Gastroesophageal sphincter (tissue), 4 donors: Measurements from ENCODE around the gene DNAJC25. TPM values are rescaled to one million over a fixed set of nuclear protein-coding genes. Genes with fewer than 3 reads are reported as not detected.
A peak's percentile ranks its signal among the peaks of the same experiment; 100 is the strongest.

ENCODE experiments used
- ATAC-seq: fragments of 150-250 bp; one replicate; pipeline ENCODE4 v1.9.1; 2016; ENCODE audit warnings: mild to moderate bottlenecking, moderate library complexity
- H3K27ac ChIP-seq, 4 donors: fragments of 200-600 bp; sonication (generic) in 3 of 4; 1 replicate in 3 of 4; 2 replicates in 1 of 4; pipeline ENCODE4 v1.5.1; 2016 to 2019
- H3K27me3 ChIP-seq: fragments of 200-600 bp; sonication (generic); one replicate; pipeline ENCODE4 v1.5.1; 2019
- H3K36me3 ChIP-seq, 2 donors: fragments of 200-600 bp; sonication (generic); one replicate each; pipeline ENCODE4 v1.5.1; 2019; ENCODE audit warnings: control low read depth in 1 of 2
- H3K4me1 ChIP-seq, 3 donors: fragments of 200-600 bp; sonication (generic); 1 replicate in 2 of 3; 2 replicates in 1 of 3; pipeline ENCODE4 v1.5.1; 2016 to 2019; ENCODE audit warnings: control low read depth in 2 of 3
- H3K4me3 ChIP-seq, 2 donors: fragments of 200-600 bp; sonication (generic); one replicate each; pipeline ENCODE4 v1.5.1; 2019; ENCODE audit warnings: mild to moderate bottlenecking in 1 of 2, moderate library complexity in 1 of 2
- H3K9me3 ChIP-seq, 3 donors: fragments of 200-600 bp; sonication (generic); one replicate each; pipeline ENCODE4 v1.5.1; 2017 to 2019; ENCODE audit warnings: control low read depth in 2 of 3
- CTCF ChIP-seq, 4 experiments: fragments of 200-600 bp in 2 of 4; fragments of 450-650 bp in 2 of 4; sonication (generic) in 1 of 4; IDR thresholded peaks; one replicate each; pipeline ENCODE4 v1.5.1; 2017 to 2019; ENCODE audit warnings: antibody characterized with exemption in 4 of 4, mild to moderate bottlenecking in 2 of 4, moderate library complexity in 2 of 4
- EP300 ChIP-seq: sonication (generic); formaldehyde crosslinking; IDR thresholded peaks from one replicate; pipeline ENCODE4 v1.6.1; 2017; ENCODE audit warnings: antibody characterized with exemption, mild to moderate bottlenecking
- POLR2A ChIP-seq, 2 donors: fragments of 450-650 bp; IDR thresholded peaks; one replicate each; pipeline ENCODE4 v1.6.1; 2017; ENCODE audit warnings: antibody characterized with exemption in 2 of 2, mild to moderate bottlenecking in 2 of 2, moderate library complexity in 1 of 2
- POLR2AphosphoS5 ChIP-seq: sonication (generic); formaldehyde crosslinking; IDR thresholded peaks from one replicate; pipeline ENCODE4 v1.6.1; 2017; ENCODE audit warnings: antibody characterized with exemption
- WGBS, 2 donors: methylation state at CpG; one replicate each; pipeline ENCODE4 v1.1.5; 2018; ENCODE audit warnings: low coverage in 1 of 2; 5-methylcytosine and 5-hydroxymethylcytosine counted together
- total RNA-seq, 4 donors: library from RNA; depleted of rRNA; stranded (reverse); fragments of >200 nt; gene quantifications; one replicate each; pipeline ENCODE4 v1.1.0, GENCODE V29; 2016

The DNAJC25 gene
- total RNA-seq, 4 donors from 2014 or later, result 7.9 to 9.9 (median 9.2) TPM

- Histone ChIP-seq H3K27ac (no peak overlapping the region), H3K36me3 (peaks cover 0 to 26% of the 10 kb centered on the region in 2 donors), H3K27me3 (no peaks in the 10 kb centered on the region), H3K9me3 (no peaks in the 10 kb centered on the region), H3K4me3 (no peak overlapping the region), H3K4me1 (peaks cover 0 to 6% (median 0%) of the 10 kb centered on the region in 3 donors)
- ATAC-seq, result no peak
- 81 to 87% methylated on average over 6 of the region's 6 CpGs for WGBS, 2 donors
- TF ChIP-seq EP300 (no peak), POLR2AphosphoS5 (no peak), POLR2A (IDR thresholded peaks at IDR 0.05) (no peak), CTCF (IDR thresholded peaks at IDR 0.05) (no peak)
These were observed 25.9 kb downstream of the DNAJC25 start for GRCh38 chr9:111657051-111657450.

GRCh38 chr9:111658943-111659342, 27.8 kb downstream of the DNAJC25 start:
- peaks cover 0 to 14% of the 10 kb centered on the region in 2 donors for H3K36me3 ChIP-seq
- H3K27me3 ChIP-seq, result no peaks in the 10 kb centered on the region
- TF ChIP-seq EP300, result no peak
- no peak for TF ChIP-seq CTCF (IDR thresholded peaks at IDR 0.05)
- TF ChIP-seq POLR2A (IDR thresholded peaks at IDR 0.05), result no peak
- no peak for TF ChIP-seq POLR2AphosphoS5
- no peak for ATAC-seq
- H3K4me3 ChIP-seq, result no peak overlapping the region
- WGBS, 2 donors, result 70% methylated on average over 2 of the region's 8 CpGs; no CpG with 5 or more reads in 1 of the 2 donors
- H3K9me3 ChIP-seq, result no peaks in the 10 kb centered on the region
- no peak overlapping the region for H3K27ac ChIP-seq
- peaks cover 0 to 23% (median 0%) of the 10 kb centered on the region in 3 donors for H3K4me1 ChIP-seq

- TF ChIP-seq POLR2A (IDR thresholded peaks at IDR 0.05) (no peak), POLR2AphosphoS5 (no peak), EP300 (no peak), CTCF (IDR thresholded peaks at IDR 0.05) (no peak)
- 78 to 83% methylated on average over 3 of the region's 3 CpGs for WGBS, 2 donors
These were observed 28.6 kb downstream of the DNAJC25 start for GRCh38 chr9:111659691-111660090.

GRCh38 chr9:111661150-111661801, 30.1 kb downstream of the DNAJC25 start, which contains the start of gene GNG10:
Gene GNG10 (plus strand): TSS chr9:111661605. CDS start chr9:111661635, 30 bp downstream.
- no peaks in the 10 kb centered on the region for H3K27me3 ChIP-seq
- peaks cover 0 to 23% (median 0%) of the 10 kb centered on the region in 3 donors for H3K4me1 ChIP-seq
- 0% methylated on average over 1 to 2 of the region's 61 CpGs for WGBS, 2 donors
- no peaks in the 10 kb centered on the region for H3K9me3 ChIP-seq
- peak within 1 kb of the TSS in 3 of 4 donors; percentile 74 to 86 (median 81) for H3K27ac ChIP-seq
- TF ChIP-seq POLR2A (IDR thresholded peaks at IDR 0.05), result peak in 1 of 2 donors; percentile 27
- no peak for TF ChIP-seq CTCF (IDR thresholded peaks at IDR 0.05)
- H3K36me3 ChIP-seq, result no peaks in the 10 kb centered on the region
- peak within 1 kb of the TSS; percentile 49 to 87 for H3K4me3 ChIP-seq
- peak; percentile 93 for ATAC-seq

More at GRCh38 chr9:111659691-111660090, 28.6 kb downstream of the DNAJC25 start:
- Histone ChIP-seq H3K27me3 (no peaks in the 10 kb centered on the region), H3K27ac (no peak overlapping the region), H3K36me3 (peaks cover 0 to 6% of the 10 kb centered on the region in 2 donors), H3K4me1 (peaks cover 0 to 23% (median 0%) of the 10 kb centered on the region in 3 donors), H3K9me3 (no peaks in the 10 kb centered on the region), H3K4me3 (no peak overlapping the region)
- ATAC-seq, result no peak
